Measurements from ENCODE around the gene ERCC6L2. TPM values are rescaled to one million over a fixed set of nuclear protein-coding genes. Genes with fewer than 3 reads are reported as not detected.

ERCC6L2 gene
- total RNA-seq, 4 donors from 2014 or later: 82.0 to 128 (median 108) TPM

GRCh38 chr9:96009690-96010472, 134.4 kb downstream of the ERCC6L2 start:
- H3K36me3 ChIP-seq: peaks cover 0 to 81% (median 0%) of the 10 kb centered on the region in 3 donors
- H3K4me3 ChIP-seq: no peak overlapping the region
- no peak for TF ChIP-seq POLR2A (IDR thresholded peaks at IDR 0.05)
- no peak for TF ChIP-seq CTCF (IDR thresholded peaks at IDR 0.05)
- TF ChIP-seq EP300 (IDR thresholded peaks at IDR 0.05): no peak
- H3K4me1 ChIP-seq: peaks cover 0 to 9% (median 3%) of the 10 kb centered on the region in 4 donors
- H3K9me3 ChIP-seq: no peaks in the 10 kb centered on the region
- no peak for DNase-seq (ENCODE audit: low spot score in 2 of 2)
- no peak overlapping the region for H3K27ac ChIP-seq
- H3K27me3 ChIP-seq: no peaks in the 10 kb centered on the region
- WGBS, 2 donors: 67 to 77% methylated on average over 4 of the region's 4 CpGs

- H3K27me3 ChIP-seq: no peaks in the 10 kb centered on the region
- H3K36me3 ChIP-seq: peaks cover 0 to 53% (median 0%) of the 10 kb centered on the region in 3 donors
- H3K27ac ChIP-seq: peak overlapping the region in 1 of 4 donors; percentile 35
- no peak for DNase-seq (ENCODE audit: low spot score in 2 of 2)
- TF ChIP-seq POLR2A (IDR thresholded peaks at IDR 0.05): no peak
- no peak for TF ChIP-seq CTCF (IDR thresholded peaks at IDR 0.05)
- TF ChIP-seq EP300 (IDR thresholded peaks at IDR 0.05): no peak
- no peaks in the 10 kb centered on the region for H3K9me3 ChIP-seq
- 87 to 89% methylated on average over 6 of the region's 6 CpGs for WGBS, 2 donors
- H3K4me1 ChIP-seq: peaks cover 0 to 5% (median under 1%) of the 10 kb centered on the region in 4 donors
- H3K4me3 ChIP-seq: no peak overlapping the region
Measured at GRCh38 chr9:96014078-96014477, 138.6 kb downstream of the ERCC6L2 start.

GRCh38 chr9:96015876-96016686, 140.6 kb downstream of the ERCC6L2 start:
- Histone ChIP-seq H3K4me3 (no peak overlapping the region), H3K27me3 (no peaks in the 10 kb centered on the region), H3K4me1 (peaks cover 0 to 10% (median 4%) of the 10 kb centered on the region in 4 donors), H3K36me3 (peaks cover 0 to 36% (median 0%) of the 10 kb centered on the region in 3 donors), H3K9me3 (no peaks in the 10 kb centered on the region), H3K27ac (no peak overlapping the region)
- 78 to 80% methylated on average over 3 of the region's 3 CpGs for WGBS, 2 donors
- TF ChIP-seq CTCF (IDR thresholded peaks at IDR 0.05) (no peak), POLR2A (IDR thresholded peaks at IDR 0.05) (no peak), EP300 (IDR thresholded peaks at IDR 0.05) (no peak)
- no peak for DNase-seq (ENCODE audit: low spot score in 2 of 2)

Small RNA genes within 50 kb of the gene (small RNA-seq; reads per million reads assigned to genes)
- gene RNA5SP289 (not detected), gene RNU2-46P (0.28 reads per million)

Data from tibial nerve (tissue), 4 donors.